Pancreas (tissue), 10 donors: ENCODE data around the gene CLN6. TPM values are rescaled to one million over a fixed set of nuclear protein-coding genes. Genes with fewer than 3 reads are reported as not detected.
A peak's percentile ranks its signal among the peaks of the same experiment; 100 is the strongest.

Experiments used
- ATAC-seq, 4 donors: fragments of 200-7000 bp; cut with Tn5 transposase; one replicate each; pipeline versions ENCODE4 v1.8.0 to v1.9.1; 2020; ENCODE audit warnings: mild to moderate bottlenecking in 4 of 4, moderate library complexity in 4 of 4
- DNase-seq, 6 donors: peaks; one replicate each; pipeline ENCODE4 v3.0.0-alpha.2; 2020
- FAIRE-seq: peaks from 2 replicates; lab custom pipeline; 2012; peaks lifted over from hg19 to GRCh38; lab: Jason Lieb, UNC
- H3K27ac ChIP-seq, 4 donors: fragments of 200-600 bp; sonication (generic); 1 replicate in 3 of 4; 2 replicates in 1 of 4; pipeline versions ENCODE4 v1.5.0 to v1.8.0; 2020
- H3K27me3 ChIP-seq, 4 donors: fragments of 200-600 bp; one replicate each; pipeline ENCODE4 v1.8.0; 2021
- H3K36me3 ChIP-seq, 3 donors: fragments of 200-600 bp; sonication (generic) in 1 of 3; one replicate each; pipeline versions ENCODE4 v1.5.0 to v1.8.0; 2020 to 2021
- H3K4me1 ChIP-seq, 3 donors: fragments of 200-600 bp; one replicate each; pipeline ENCODE4 v1.8.0; 2021
- H3K4me3 ChIP-seq, 4 donors: fragments of 200-600 bp; sonication (generic) in 2 of 4; one replicate each; pipeline versions ENCODE4 v1.5.0 to v1.8.0; 2020 to 2021
- H3K9me3 ChIP-seq, 4 donors: fragments of 200-600 bp; one replicate each; pipeline ENCODE4 v1.8.0; 2021
- CTCF ChIP-seq, 4 donors: fragments of 200-600 bp; sonication (generic) in 3 of 4; IDR thresholded peaks; one replicate each; pipeline versions ENCODE4 v1.5.0 to v1.8.0; 2021; ENCODE audit warnings: antibody characterized with exemption in 4 of 4
- WGBS, 2 donors: extraction: QIAGEN DNeasy Blood & Tissue Kit; methylation state at CpG; one replicate each; pipeline ENCODE4 v1.1.7; 2013; 5-methylcytosine and 5-hydroxymethylcytosine counted together
- intact Hi-C, 3 donors: fragments of 100-400 bp; cut with DNase I; formaldehyde crosslinking; loops; one replicate each; pipeline versions ENCODE4 v1.11.1 to v1.14.2; 2022
- polyA plus RNA-seq, 2 donors: library from polyadenylated mRNA; stranded (reverse); fragments of 200-250 nt; gene quantifications; one replicate each; pipeline ENCODE4 v1.2.3, GENCODE V29; 2013
- total RNA-seq, 6 donors: library from RNA; stranded (reverse); fragmentation: NEBNext Ultra II Directional in 4 of 6; extraction: Animal tissue kit (Norgen Biotek cat#: 25700) in 4 of 6; gene quantifications; one replicate each; pipeline versions ENCODE4 v1.2.1 to v1.2.4, GENCODE V29; 2021 to 2023
- donor health status: healthy with polysubstance abuse.
- donor health status: DM: no; HTN: no; CAD: no; lungs with moderate emphysema.
- donor health status: DM: no; HTN: no; CAD: no.
- donor health status: control.
- donor health status: control.
- donor health status: Bipolar disorder and iron deficiency.
- donor health status: DM: yes; HTN: yes; CAD: no.
- donor health status: DM: no; HTN: no; CAD: no.
- donor health status: DM: no; HTN: no; CAD: no.
- donor health status: DM: yes; HTN: yes; CAD: no.

The CLN6 gene
- total and polyA plus RNA-seq, 8 donors: 10.6 to 23.3 (median 13.6) TPM

DNA sequence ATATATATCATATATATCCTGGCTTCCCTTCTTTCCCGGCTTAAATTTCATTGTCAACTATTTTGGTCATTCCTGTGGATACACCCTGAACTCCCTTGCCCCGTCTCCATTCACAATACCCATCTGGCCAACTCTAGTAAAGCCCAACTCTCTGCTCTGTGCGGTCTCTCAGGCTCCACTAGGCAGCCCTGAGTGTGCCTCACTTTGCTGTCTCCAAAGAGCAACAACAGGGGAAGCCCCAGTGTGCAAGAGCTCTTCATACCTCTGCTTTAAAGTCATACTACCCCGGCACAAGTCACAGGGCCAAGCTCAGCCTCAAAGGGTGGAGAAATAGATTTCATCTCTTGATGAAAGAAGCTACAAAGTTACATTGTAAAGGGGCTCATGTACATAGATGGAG is 29.2 kb upstream of the CLN6 start:
- intact Hi-C loops: loop anchor here in 1 of 3 donors (10.0 kb wide), 1 partner anchor 126 kb away; no protein-coding TSS in a partner anchor
- no peak for ATAC-seq
- no peaks in the 10 kb centered on the region for H3K27me3 ChIP-seq
- 72 to 86% methylated on average over 4 of the region's 4 CpGs for WGBS, 2 donors
- no peak for FAIRE-seq
- TF ChIP-seq CTCF (IDR thresholded peaks at IDR 0.05): no peak
- no peaks in the 10 kb centered on the region for H3K9me3 ChIP-seq
- no peak overlapping the region for H3K4me3 ChIP-seq
- H3K4me1 ChIP-seq: no peaks in the 10 kb centered on the region
- no peaks in the 10 kb centered on the region for H3K36me3 ChIP-seq
- no peak overlapping the region for H3K27ac ChIP-seq
- DNase-seq: no peak

DNA sequence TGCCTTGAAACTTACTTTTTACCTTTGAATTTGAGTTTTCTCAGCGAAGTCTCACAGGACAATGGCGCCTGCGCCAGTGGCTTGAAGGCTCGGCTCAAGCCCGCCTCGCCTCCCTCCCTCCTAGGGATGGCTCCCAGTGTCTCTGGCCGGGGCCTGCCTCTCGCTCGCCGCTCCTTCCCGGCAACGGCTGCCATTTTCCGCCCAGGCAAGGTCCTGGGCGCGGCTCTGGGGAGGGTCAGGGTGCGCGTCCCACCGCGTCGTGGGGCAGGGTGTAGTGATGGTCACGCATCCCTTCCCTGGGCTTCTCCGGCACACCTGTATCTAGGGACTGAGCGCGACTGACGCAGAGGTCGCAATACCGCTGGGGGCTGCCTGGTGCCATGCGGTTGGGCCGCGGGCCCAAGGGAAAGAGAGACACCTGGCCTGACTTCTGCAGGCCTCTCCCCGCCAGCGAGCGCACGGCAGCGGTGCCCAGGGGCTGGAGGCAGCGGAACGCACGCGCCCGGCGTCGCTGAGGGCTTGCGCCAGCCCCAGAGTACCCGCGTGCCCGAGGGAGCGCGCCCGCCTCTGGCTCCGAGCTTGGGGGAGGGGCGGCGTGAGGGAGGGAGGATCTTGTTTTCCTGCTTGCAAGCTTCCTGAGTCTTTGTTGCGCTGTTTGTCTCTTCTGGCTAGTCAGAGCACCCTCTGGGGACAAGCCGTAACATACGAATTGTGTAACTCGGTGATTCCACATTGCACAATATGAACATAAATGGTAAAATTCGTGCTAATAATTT is 27.3 kb upstream of the CLN6 start:
- FAIRE-seq: no peak
- WGBS, 2 donors: 12 to 13% methylated on average over 56 to 57 of the region's 57 CpGs
- DNase-seq: peak; percentile 80 to 89 (median 84)
- Histone ChIP-seq H3K36me3 (no peaks in the 10 kb centered on the region), H3K27me3 (no peaks in the 10 kb centered on the region), H3K4me3 (peak overlapping the region; percentile 9 to 57 (median 31)), H3K4me1 (no peaks in the 10 kb centered on the region), H3K9me3 (no peaks in the 10 kb centered on the region), H3K27ac (peak overlapping the region; percentile 49 to 87 (median 70))
- intact Hi-C loops: loop anchor here in 1 of 3 donors (10.0 kb wide), 1 partner anchor 128 kb away; no protein-coding TSS in a partner anchor
- no peak for TF ChIP-seq CTCF (IDR thresholded peaks at IDR 0.05)
- ATAC-seq: peak; percentile 91 to 97 (median 96)

DNA sequence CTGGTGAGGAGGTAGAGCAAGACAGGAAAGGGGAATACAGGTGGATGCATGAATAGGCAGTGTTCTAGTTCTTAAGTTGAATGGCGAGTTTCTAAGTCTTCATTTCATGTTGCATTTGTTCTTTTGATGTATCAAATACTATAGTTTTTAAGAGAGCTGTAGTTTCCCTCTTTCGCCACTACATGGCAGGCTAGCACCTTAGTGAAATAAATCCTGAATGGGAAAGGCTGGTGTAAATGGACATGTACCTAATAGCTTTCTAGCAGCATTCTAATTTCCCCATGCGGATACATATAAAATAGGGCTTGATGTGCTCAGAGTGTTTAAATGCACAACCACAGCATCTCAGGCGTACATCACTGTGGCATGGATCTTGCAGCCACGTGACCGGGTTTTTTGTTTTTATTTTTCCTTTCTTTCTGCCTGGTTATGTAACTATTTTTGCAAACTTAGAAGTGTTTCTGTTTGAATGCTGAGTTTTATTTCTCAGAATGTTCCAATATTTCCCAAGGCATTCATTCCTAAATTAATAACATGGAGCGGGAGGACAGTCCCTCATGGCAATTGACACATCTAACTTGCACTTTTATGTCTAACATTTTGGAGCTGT is 23.5 kb upstream of the CLN6 start:
- peak; percentile 53 to 77 (median 72) for ATAC-seq
- FAIRE-seq: peak; percentile 73
- H3K4me3 ChIP-seq: no peak overlapping the region
- DNase-seq: peak in 1 of 6 donors; percentile 47
- no peaks in the 10 kb centered on the region for H3K4me1 ChIP-seq
- 14 to 17% methylated on average over 7 of the region's 7 CpGs for WGBS, 2 donors
- intact Hi-C loops: loop anchor here in 1 of 3 donors (10.0 kb wide), 1 partner anchor 132 kb away; no protein-coding TSS in a partner anchor
- H3K36me3 ChIP-seq: no peaks in the 10 kb centered on the region
- peak; percentile 55 to 72 (median 68) for TF ChIP-seq CTCF (IDR thresholded peaks at IDR 0.05)
- no peaks in the 10 kb centered on the region for H3K27me3 ChIP-seq
- H3K27ac ChIP-seq: no peak overlapping the region
- no peaks in the 10 kb centered on the region for H3K9me3 ChIP-seq

GRCh38 chr15:68249058-68249713 is 19.7 kb upstream of the CLN6 start:
- no peaks in the 10 kb centered on the region for H3K27me3 ChIP-seq
- no peak overlapping the region for H3K4me3 ChIP-seq
- H3K4me1 ChIP-seq: no peaks in the 10 kb centered on the region
- no peak for FAIRE-seq
- intact Hi-C loops: no loop called here
- no peaks in the 10 kb centered on the region for H3K9me3 ChIP-seq
- peak in 2 of 4 donors; percentile 20 to 39 for ATAC-seq
- 63 to 69% methylated on average over 3 of the region's 3 CpGs for WGBS, 2 donors
- H3K27ac ChIP-seq: no peak overlapping the region
- TF ChIP-seq CTCF (IDR thresholded peaks at IDR 0.05): no peak
- no peak for DNase-seq
- no peaks in the 10 kb centered on the region for H3K36me3 ChIP-seq
